ENCODE data around the gene SMOC2.

SMOC2 gene

DNA sequence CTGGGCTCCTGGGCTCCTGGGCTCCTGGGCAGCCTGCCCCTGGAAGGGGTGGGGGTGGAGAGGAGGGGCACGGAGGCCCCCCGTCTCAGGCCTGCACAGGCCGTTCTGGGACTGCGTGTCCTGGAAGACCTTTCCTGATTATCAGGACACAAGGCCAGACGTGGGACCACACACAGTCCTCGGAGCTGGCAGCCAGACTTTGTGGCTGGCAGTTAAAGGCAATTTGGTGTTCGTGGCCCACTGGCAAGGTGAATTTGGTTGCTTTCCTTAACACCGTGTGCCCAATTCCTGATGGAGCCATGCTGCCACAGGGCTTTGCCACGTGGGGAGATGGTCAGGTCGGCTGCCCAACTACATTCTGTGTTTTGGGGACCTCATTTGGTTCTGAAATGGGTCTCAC lies 113.5 kb downstream of the SMOC2 start:
- H3K4me3 ChIP-seq (ENCODE audit: low read depth, low read length) = no peak overlapping the region
- no peak for DNase-seq (ENCODE audit: low read depth)
- TF ChIP-seq, protein P1, sequence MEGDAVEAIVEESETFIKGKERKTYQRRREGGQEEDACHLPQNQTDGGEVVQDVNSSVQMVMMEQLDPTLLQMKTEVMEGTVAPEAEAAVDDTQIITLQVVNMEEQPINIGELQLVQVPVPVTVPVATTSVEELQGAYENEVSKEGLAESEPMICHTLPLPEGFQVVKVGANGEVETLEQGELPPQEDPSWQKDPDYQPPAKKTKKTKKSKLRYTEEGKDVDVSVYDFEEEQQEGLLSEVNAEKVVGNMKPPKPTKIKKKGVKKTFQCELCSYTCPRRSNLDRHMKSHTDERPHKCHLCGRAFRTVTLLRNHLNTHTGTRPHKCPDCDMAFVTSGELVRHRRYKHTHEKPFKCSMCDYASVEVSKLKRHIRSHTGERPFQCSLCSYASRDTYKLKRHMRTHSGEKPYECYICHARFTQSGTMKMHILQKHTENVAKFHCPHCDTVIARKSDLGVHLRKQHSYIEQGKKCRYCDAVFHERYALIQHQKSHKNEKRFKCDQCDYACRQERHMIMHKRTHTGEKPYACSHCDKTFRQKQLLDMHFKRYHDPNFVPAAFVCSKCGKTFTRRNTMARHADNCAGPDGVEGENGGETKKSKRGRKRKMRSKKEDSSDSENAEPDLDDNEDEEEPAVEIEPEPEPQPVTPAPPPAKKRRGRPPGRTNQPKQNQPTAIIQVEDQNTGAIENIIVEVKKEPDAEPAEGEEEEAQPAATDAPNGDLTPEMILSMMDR (IDR thresholded peaks at IDR 0.05; ENCODE audit: insufficient read depth, low read depth, low read length, missing control alignments) = no peak

DNA sequence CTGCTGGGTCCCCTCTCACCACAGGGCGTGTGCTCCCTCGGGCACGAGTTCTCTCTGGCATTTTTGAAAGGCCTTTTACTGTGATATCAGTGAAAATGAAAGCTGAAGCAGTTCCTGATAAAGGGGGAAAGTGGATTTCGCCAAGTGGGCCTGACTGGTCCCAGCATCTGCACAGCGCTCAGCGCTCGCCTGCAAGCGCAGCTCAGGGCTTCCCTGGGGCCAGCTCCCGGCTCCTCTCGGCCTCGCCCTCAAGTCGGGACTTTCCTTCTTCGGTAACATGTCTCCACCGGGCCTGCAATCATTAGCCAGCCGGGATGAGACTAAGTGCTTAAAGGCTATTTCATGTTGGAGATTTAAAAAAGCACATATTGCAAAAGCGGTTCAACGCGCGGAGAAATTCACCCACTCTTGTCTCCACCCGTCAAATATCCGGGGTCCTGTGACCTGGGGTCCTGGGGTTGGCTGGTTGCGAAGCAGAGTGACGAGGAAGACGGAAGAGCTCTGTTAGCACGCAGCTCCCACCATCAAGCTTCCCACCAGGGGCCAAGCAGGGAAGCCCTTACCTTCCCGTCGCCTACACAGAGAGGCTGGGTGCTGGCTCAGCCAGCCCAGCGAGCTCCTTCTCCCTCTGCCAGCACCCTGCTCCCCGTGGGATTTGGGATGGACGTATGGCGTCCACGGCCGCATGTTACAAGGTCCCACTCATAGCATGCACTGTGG lies 114.1 kb downstream of the SMOC2 start:
- no peak for DNase-seq (ENCODE audit: low read depth)
- TF ChIP-seq, protein P1 (IDR thresholded peaks at IDR 0.05; ENCODE audit: insufficient read depth, low read depth, low read length, missing control alignments) = no peak
- H3K4me3 ChIP-seq (ENCODE audit: low read depth, low read length) = no peak overlapping the region

DNA sequence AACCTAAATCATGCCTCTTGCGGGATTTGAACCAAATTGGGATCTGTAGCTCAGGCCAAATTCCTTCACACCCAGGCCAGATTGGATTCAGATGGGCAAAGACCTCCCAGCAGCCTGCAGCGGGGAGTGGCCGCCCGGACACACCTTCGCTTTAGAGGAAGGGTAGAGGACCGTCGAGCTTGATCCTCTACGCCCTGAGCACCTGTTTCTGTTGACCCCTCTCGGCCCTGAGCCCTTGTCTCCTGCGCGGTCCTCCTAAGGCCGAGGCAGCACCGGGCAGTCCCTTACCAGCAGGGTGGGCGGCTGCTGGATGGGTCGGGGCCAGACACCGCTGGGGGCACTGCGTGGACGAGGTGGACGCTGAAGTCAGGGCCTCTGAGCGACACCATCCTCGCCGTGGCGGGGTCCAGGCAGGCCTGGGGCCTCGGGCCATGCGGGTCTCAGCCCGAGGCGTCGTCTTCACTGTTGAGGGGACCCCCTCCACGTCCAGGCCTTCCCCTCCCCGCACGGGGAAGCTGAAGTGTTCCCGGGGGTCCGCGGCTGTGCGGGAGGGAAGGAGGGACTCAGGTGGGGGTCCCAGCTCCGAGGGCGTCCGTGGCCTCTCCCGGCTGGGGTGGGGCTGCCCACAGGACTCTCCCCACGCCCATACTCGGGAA lies 114.8 kb downstream of the SMOC2 start:
- DNase-seq (ENCODE audit: low read depth) = no peak
- TF ChIP-seq, protein P1 (IDR thresholded peaks at IDR 0.05; ENCODE audit: insufficient read depth, low read depth, low read length, missing control alignments) = no peak

DNA sequence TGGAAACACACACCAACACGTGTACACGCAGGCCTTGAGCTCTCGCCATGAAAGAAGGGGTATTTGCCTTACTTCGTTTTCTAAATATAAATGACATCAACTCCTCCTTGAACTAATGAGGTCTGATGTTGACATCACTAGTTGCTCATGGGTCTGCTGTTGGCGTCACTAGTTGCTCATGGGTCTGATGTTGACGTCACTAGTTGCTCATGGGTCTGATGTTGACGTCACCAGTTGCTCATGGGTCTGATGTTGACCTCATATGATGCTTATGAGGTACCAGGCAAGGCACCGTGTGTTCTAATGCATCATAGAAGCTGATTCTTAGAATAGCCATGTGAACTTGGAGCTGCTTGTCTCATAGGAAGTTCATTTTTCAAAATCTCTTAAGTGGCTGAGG lies 116.5 kb downstream of the SMOC2 start:
- no peak for DNase-seq (ENCODE audit: low read depth)
- TF ChIP-seq, protein P1 (IDR thresholded peaks at IDR 0.05; ENCODE audit: insufficient read depth, low read depth, low read length, missing control alignments) = no peak
- H3K4me3 ChIP-seq (ENCODE audit: low read depth, low read length) = no peak overlapping the region

More for the DNA sequence above, 114.8 kb downstream of the SMOC2 start:
- H3K4me3 ChIP-seq (ENCODE audit: low read depth, low read length) = no peak overlapping the region

DNA sequence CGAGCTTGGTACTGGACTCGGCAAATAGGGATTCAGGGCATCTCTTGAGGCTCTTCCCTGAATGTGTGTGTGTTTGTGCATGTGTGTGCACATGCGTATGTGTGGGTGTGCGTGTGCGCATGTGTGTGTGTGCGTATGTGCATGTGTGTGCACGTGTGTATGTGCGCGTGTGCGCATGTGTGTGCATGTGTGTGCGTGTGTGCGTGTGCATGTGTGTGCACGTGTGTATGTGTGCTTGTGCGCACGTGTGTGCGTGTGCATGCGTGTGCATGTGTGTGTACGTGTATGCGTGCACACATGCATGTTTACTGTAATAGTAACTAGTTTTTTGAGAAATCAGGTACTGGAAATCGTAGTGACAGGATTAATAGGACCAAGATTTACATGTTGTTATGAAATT lies 117.7 kb downstream of the SMOC2 start:
- H3K4me3 ChIP-seq (ENCODE audit: low read depth, low read length) = no peak overlapping the region
- TF ChIP-seq, protein P1 (IDR thresholded peaks at IDR 0.05; ENCODE audit: insufficient read depth, low read depth, low read length, missing control alignments) = no peak
- no peak for DNase-seq (ENCODE audit: low read depth)

DNA sequence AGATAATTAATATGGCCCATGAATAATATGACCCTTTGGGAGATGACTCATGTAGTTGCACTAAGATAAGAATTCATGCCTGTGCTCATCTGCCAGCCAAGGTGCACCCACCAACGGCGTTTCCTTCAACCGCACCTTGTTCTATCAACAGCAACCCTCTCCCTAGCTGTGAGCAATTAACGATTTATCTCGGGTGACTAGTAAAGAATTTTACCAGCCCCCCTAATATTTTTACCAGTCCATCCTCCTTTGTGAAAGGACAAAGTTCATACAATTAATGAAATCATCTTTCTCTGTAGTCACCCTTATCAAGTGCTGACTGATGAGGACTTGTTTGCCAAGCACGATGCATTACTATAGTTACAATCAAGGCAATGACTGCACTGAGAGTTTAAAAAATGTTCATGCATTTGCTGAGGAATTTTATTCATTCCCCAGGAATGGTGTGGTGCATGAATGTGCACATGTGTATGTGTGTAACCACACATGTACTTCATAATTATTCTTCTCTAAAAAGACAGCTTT lies 118.7 kb downstream of the SMOC2 start:
- H3K4me3 ChIP-seq (ENCODE audit: low read depth, low read length) = no peak overlapping the region
- TF ChIP-seq, protein P1 (IDR thresholded peaks at IDR 0.05; ENCODE audit: insufficient read depth, low read depth, low read length, missing control alignments) = no peak

More for the DNA sequence above, 118.7 kb downstream of the SMOC2 start:
- DNase-seq (ENCODE audit: low read depth) = no peak

Measured in GM12865 (cell line).